SK-N-SH (cell line): Measurements from ENCODE around the gene SHANK1. TPM values are rescaled to one million over a fixed set of nuclear protein-coding genes. Genes with fewer than 3 reads are reported as not detected.
A peak's percentile ranks its signal among the peaks of the same experiment; 100 is the strongest.

Experiments used
- CTCF ChIA-PET: fragments of 300-600, 350-600 bp; formaldehyde crosslinking; extraction: SDS; loops from one replicate; lab custom pipeline; 2021; lab: Yijun Ruan, JAX
- POLR2A ChIA-PET: fragments of 350-600 bp; sonication (Branson Sonifier 250); formaldehyde crosslinking; extraction: SDS; loops from one replicate; lab custom pipeline; 2020; ENCODE audit warnings: antibody characterized with exemption, inconsistent platforms; lab: Yijun Ruan, JAX
- DNase-seq: peaks from one replicate; pipeline ENCODE4 v3.0.0; 2012
- H2AFZ ChIP-seq: fragments of 200-600 bp; sonication (generic); 2 replicates; pipeline ENCODE4 v1.8.1; 2016; ENCODE audit warnings: antibody characterized with exemption, mild to moderate bottlenecking, low read depth
- H3F3A ChIP-seq: fragments of 200-600 bp; sonication (generic); replicated peaks from 2 replicates; pipeline ENCODE3; 2016; ENCODE audit warnings: antibody characterized with exemption, mild to moderate bottlenecking; ENCODE audit not compliant: insufficient read depth
- H3K27ac ChIP-seq, 2 experiments: fragments of 200-500 bp in 1 of 2; fragments of 200-600 bp in 1 of 2; sonication (Bioruptor generic) in 1 of 2; sonication (generic), shearing (Covaris generic) in 1 of 2; 2 replicates each; pipeline versions ENCODE4 v1.5.1 to v1.6.1; 2014 to 2016; ENCODE audit warnings: low read depth in 2 of 2, inconsistent platforms in 1 of 2, low read length in 1 of 2, mild to moderate bottlenecking in 1 of 2, mixed read lengths in 1 of 2
- H3K27me3 ChIP-seq: fragments of 200-600 bp; sonication (generic), shearing (Covaris generic); 2 replicates; pipeline ENCODE4 v1.6.1; 2016; ENCODE audit warnings: mixed run types; ENCODE audit not compliant: insufficient read depth
- H3K36me3 ChIP-seq, 2 experiments: fragments of 200-500 bp in 1 of 2; fragments of 200-600 bp in 1 of 2; sonication (Bioruptor generic) in 1 of 2; sonication (generic) in 1 of 2; replicated peaks in 1 of 2; 2 replicates each; pipeline versions ENCODE3 to v1.5.1; 2014 to 2016; ENCODE audit warnings: low read length in 1 of 2, mild to moderate bottlenecking in 1 of 2; ENCODE audit not compliant: insufficient read depth in 2 of 2, control insufficient read depth in 1 of 2
- H3K4me1 ChIP-seq, 2 experiments: fragments of 200-500 bp in 1 of 2; fragments of 200-600 bp in 1 of 2; sonication (Bioruptor generic) in 1 of 2; sonication (generic), shearing (Covaris generic) in 1 of 2; 2 replicates each; pipeline versions ENCODE4 v1.5.1 to v1.6.1; 2014 to 2016; ENCODE audit warnings: low read depth in 1 of 2, low read length in 1 of 2, mixed run types in 1 of 2; ENCODE audit not compliant: insufficient read depth in 2 of 2, control insufficient read depth in 1 of 2
- H3K4me2 ChIP-seq: fragments of 200-600 bp; sonication (generic), shearing (Covaris generic); 2 replicates; pipeline ENCODE4 v1.6.1; 2017; ENCODE audit warnings: mixed run types
- H3K4me3 ChIP-seq, 2 experiments: fragments of 200-500 bp in 1 of 2; fragments of 200-600 bp in 1 of 2; sonication (Bioruptor generic) in 1 of 2; sonication (generic), shearing (Covaris generic) in 1 of 2; 2 replicates each; pipeline versions ENCODE4 v1.5.1 to v1.8.1; 2014 to 2016; ENCODE audit warnings: low read depth in 2 of 2, inconsistent platforms in 1 of 2, low read length in 1 of 2, mild to moderate bottlenecking in 1 of 2, mixed read lengths in 1 of 2, moderate library complexity in 1 of 2
- H3K79me2 ChIP-seq: fragments of 200-600 bp; sonication (generic); 2 replicates; pipeline ENCODE4 v1.8.1; 2017; ENCODE audit warnings: mild to moderate bottlenecking; ENCODE audit not compliant: insufficient read depth
- H3K9ac ChIP-seq: fragments of 200-600 bp; sonication (generic); 2 replicates; pipeline ENCODE4 v1.6.1; 2017; ENCODE audit warnings: mixed run types
- H3K9me2 ChIP-seq: fragments of 200-600 bp; sonication (generic); 2 replicates; pipeline ENCODE4 v1.6.1; 2017; ENCODE audit warnings: mixed run types
- H3K9me3 ChIP-seq: fragments of 200-600 bp; sonication (generic); 2 replicates; pipeline ENCODE4 v1.6.1; 2017; ENCODE audit warnings: mixed run types, mild to moderate bottlenecking, moderate library complexity
- H4K20me1 ChIP-seq: fragments of 200-600 bp; sonication (generic); 2 replicates; pipeline ENCODE4 v1.6.1; 2017; ENCODE audit warnings: mild to moderate bottlenecking, mixed run types; ENCODE audit not compliant: insufficient read depth
- CHD2 ChIP-seq: fragments of 150-350 bp; IDR thresholded peaks from 2 replicates; pipeline ENCODE4 v1.6.1; 2018; ENCODE audit warnings: low read length; ENCODE audit not compliant: partially characterized antibody
- FOXJ3 ChIP-seq: sonication (generic); formaldehyde crosslinking; IDR thresholded peaks from 2 replicates; pipeline ENCODE4 v1.5.1; 2020; ENCODE audit warnings: mild to moderate bottlenecking, missing genetic modification reagents
- GABPA ChIP-seq: IDR thresholded peaks from 2 replicates; pipeline ENCODE4 v1.4.0; 2012; ENCODE audit warnings: low read depth, mild to moderate bottlenecking
- MEF2A ChIP-seq: IDR thresholded peaks from 2 replicates; pipeline ENCODE4 v1.4.0; 2012; ENCODE audit warnings: low read depth, borderline replicate concordance
- NRF1 ChIP-seq: IDR thresholded peaks from 2 replicates; pipeline ENCODE4 v1.6.1; 2012; ENCODE audit warnings: low read depth, mild to moderate bottlenecking, low read length
- POLR2AphosphoS5 ChIP-seq: IDR thresholded peaks from 2 replicates; pipeline ENCODE4 v1.6.1; 2012; ENCODE audit warnings: low read depth, low read length
- RAD21 ChIP-seq: IDR thresholded peaks from 2 replicates; pipeline ENCODE4 v1.6.1; 2012; ENCODE audit warnings: mild to moderate bottlenecking, low read length
- RXRA ChIP-seq: IDR thresholded peaks from 2 replicates; pipeline ENCODE4 v1.4.0; 2012; ENCODE audit warnings: low read depth, mild to moderate bottlenecking, borderline replicate concordance
- SIN3A ChIP-seq: IDR thresholded peaks from 2 replicates; pipeline ENCODE4 v1.6.1; 2012; ENCODE audit warnings: low read depth, mild to moderate bottlenecking, low read length, moderate library complexity, borderline replicate concordance
- SMC3 ChIP-seq: IDR thresholded peaks from 2 replicates; pipeline ENCODE4 v1.6.1; 2012; ENCODE audit warnings: low read depth, low read length, improper control_type of control experiment
- TAF1 ChIP-seq: IDR thresholded peaks from 2 replicates; pipeline ENCODE4 v1.6.1; 2012; ENCODE audit warnings: low read depth, mild to moderate bottlenecking, low read length, moderate library complexity, borderline replicate concordance
- YY1 ChIP-seq: IDR thresholded peaks from 2 replicates; pipeline ENCODE4 v1.4.0; 2012; ENCODE audit warnings: low read depth, mild to moderate bottlenecking
- WGBS: methylation state at CpG from one replicate; pipeline ENCODE4 v1.1.6; 2017; ENCODE audit warnings: low lambda C conversion rate; 5-methylcytosine and 5-hydroxymethylcytosine counted together
- polyA plus RNA-seq, 3 experiments: library from polyadenylated mRNA; depleted of rRNA; stranded (reverse); fragments of >200 nt; gene quantifications; 2 replicates each; pipeline ENCODE4 v1.2.3, GENCODE V29; 2012
- TF ChIP-seq, protein P1 (sequence below): IDR thresholded peaks from 2 replicates; pipeline ENCODE4 v1.4.0; 2012; ENCODE audit warnings: low read depth, borderline replicate concordance
- TF ChIP-seq, protein P2 (sequence below): fragments of 150-350 bp; IDR thresholded peaks from 2 replicates; pipeline ENCODE4 v1.6.1; 2016; ENCODE audit warnings: mild to moderate bottlenecking, low read depth, low read length
- TF ChIP-seq, protein P3 (sequence below): fragments of 200-600 bp; sonication (generic); IDR thresholded peaks from 2 replicates; pipeline ENCODE4 v1.6.1; 2017; ENCODE audit warnings: antibody characterized with exemption, mild to moderate bottlenecking, moderate library complexity

The SHANK1 gene
- polyA plus RNA-seq, 1 of the 3 experiments (the other 2 are of a cell fraction) = 0.28 TPM

DNA sequence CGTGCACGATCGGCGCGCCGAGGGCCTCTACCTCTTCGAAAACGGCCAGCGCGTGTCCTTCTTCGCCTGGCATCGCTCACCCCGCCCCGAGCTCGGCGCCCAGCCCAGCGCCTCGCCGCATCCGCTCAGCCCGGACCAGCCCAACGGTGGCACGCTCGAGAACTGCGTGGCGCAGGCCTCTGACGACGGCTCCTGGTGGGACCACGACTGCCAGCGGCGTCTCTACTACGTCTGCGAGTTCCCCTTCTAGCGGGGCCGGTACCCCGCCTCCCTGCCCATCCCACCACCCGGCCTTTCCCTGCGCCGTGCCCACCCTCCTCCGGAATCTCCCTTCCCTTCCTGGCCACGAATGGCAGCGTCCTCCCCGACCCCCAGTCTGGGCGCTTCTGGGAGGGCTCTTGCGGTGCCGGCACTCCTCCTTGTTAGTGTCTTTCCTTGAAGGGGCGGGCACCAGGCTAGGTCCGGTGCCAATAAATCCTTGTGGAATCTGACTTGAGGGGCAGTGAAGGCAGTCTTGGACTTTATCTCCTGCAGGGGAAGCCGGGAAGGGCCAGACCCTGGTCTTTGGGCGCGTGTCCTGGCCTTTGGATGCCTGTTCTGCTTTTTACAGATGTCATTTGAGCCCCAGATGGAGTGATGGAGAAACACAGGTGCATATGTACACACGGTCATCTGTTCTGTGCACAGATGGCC lies 5.8 kb upstream of the SHANK1 start (continued):
- TF ChIP-seq SIN3A = no peak; the same call in 1 of the 2 replicates
- TF ChIP-seq TAF1 = no peak
- 0 out of 2 replicates have a peak, but pooled peaks have one; percentile 10 for TF ChIP-seq GABPA

DNA sequence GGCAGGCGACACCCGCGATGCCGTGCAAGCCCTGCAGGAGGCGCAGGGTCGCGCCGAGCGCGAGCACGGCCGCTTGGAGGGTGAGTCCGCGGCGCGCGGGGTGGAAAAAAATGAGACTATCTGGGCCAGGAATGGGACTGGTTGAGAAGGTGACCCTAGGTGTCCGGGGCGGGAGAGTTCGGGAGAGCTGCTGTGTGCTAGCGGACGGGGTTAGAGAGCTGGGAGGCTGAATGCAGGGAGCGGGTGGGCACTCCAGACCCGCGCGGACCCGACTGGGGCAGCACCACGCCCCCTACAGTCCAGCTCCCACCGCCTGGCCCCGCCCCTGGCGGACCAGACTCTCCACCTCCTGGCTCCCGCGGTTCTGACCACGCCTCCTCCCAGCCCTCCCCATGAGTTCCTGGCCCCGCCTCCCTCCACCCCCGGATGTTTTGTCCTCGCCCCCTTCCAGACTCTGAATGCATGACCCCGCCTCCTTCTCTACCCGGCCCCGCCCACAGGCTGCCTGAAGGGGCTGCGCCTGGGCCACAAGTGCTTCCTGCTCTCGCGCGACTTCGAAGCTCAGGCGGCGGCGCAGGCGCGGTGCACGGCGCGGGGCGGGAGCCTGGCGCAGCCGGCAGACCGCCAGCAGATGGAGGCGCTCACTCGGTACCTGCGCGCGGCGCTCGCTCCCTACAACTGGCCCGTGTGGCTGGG lies 5.1 kb upstream of the SHANK1 start:
- Histone ChIP-seq H4K20me1 (no peaks in the 10 kb centered on the region), H3K4me2 (peak overlapping the region; percentile 99), H3K27ac (peak overlapping the region; percentile 46 to 86; a peak in 3 of 4 replicates), H3K9ac (peak overlapping the region; percentile 88), H3F3A (peaks cover 3% of the 10 kb centered on the region), H3K4me3 (peak overlapping the region; percentile 62 to 83), H3K36me3 (no peaks in the 10 kb centered on the region), H3K79me2 (peaks cover 13% of the 10 kb centered on the region), H3K4me1 (peaks cover 0 to 21% of the 10 kb centered on the region in 2 experiments; a peak in 2 of 4 replicates), H3K27me3 (no peaks in the 10 kb centered on the region), H3K9me2 (no peaks in the 10 kb centered on the region), H3K9me3 (no peaks in the 10 kb centered on the region)
- CTCF ChIA-PET = interaction anchor here (0.6 to 6.4 kb wide), 30 partner anchors 9 to 283 kb away, joined by 3 to 113 read pairs (median 5); no protein-coding TSS in a partner anchor
- POLR2A ChIA-PET = interaction anchor here (0.9 to 1.4 kb wide), 4 partner anchors 15 to 80 kb away, joined by 3 to 6 read pairs (median 4); no protein-coding TSS in a partner anchor
- under 1% methylated on average over 28 of the region's 65 CpGs for WGBS
- DNase-seq = peak; percentile 100
- TF ChIP-seq RAD21 = peak; percentile 55
- TF ChIP-seq YY1 = no peak
- peak; percentile 99 for TF ChIP-seq CHD2
- TF ChIP-seq, protein P1, sequence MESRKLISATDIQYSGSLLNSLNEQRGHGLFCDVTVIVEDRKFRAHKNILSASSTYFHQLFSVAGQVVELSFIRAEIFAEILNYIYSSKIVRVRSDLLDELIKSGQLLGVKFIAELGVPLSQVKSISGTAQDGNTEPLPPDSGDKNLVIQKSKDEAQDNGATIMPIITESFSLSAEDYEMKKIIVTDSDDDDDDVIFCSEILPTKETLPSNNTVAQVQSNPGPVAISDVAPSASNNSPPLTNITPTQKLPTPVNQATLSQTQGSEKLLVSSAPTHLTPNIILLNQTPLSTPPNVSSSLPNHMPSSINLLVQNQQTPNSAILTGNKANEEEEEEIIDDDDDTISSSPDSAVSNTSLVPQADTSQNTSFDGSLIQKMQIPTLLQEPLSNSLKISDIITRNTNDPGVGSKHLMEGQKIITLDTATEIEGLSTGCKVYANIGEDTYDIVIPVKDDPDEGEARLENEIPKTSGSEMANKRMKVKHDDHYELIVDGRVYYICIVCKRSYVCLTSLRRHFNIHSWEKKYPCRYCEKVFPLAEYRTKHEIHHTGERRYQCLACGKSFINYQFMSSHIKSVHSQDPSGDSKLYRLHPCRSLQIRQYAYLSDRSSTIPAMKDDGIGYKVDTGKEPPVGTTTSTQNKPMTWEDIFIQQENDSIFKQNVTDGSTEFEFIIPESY = peak; percentile 96
- no peak for TF ChIP-seq RXRA
- peak; percentile 84 for TF ChIP-seq POLR2AphosphoS5
- peak; percentile 91 for TF ChIP-seq NRF1
- no peak for TF ChIP-seq MEF2A
- TF ChIP-seq, protein P2, sequence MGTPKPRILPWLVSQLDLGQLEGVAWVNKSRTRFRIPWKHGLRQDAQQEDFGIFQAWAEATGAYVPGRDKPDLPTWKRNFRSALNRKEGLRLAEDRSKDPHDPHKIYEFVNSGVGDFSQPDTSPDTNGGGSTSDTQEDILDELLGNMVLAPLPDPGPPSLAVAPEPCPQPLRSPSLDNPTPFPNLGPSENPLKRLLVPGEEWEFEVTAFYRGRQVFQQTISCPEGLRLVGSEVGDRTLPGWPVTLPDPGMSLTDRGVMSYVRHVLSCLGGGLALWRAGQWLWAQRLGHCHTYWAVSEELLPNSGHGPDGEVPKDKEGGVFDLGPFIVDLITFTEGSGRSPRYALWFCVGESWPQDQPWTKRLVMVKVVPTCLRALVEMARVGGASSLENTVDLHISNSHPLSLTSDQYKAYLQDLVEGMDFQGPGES = no peak
- no peak for TF ChIP-seq FOXJ3 (CRISPR knock-in tag)
- TF ChIP-seq TAF1 = peak; percentile 42; the same call in 1 of the 2 replicates
- TF ChIP-seq SMC3 = peak; percentile 73
- 0 out of 2 replicates have a peak, but pooled peaks have one; percentile 19 for TF ChIP-seq GABPA
- TF ChIP-seq, protein P3, sequence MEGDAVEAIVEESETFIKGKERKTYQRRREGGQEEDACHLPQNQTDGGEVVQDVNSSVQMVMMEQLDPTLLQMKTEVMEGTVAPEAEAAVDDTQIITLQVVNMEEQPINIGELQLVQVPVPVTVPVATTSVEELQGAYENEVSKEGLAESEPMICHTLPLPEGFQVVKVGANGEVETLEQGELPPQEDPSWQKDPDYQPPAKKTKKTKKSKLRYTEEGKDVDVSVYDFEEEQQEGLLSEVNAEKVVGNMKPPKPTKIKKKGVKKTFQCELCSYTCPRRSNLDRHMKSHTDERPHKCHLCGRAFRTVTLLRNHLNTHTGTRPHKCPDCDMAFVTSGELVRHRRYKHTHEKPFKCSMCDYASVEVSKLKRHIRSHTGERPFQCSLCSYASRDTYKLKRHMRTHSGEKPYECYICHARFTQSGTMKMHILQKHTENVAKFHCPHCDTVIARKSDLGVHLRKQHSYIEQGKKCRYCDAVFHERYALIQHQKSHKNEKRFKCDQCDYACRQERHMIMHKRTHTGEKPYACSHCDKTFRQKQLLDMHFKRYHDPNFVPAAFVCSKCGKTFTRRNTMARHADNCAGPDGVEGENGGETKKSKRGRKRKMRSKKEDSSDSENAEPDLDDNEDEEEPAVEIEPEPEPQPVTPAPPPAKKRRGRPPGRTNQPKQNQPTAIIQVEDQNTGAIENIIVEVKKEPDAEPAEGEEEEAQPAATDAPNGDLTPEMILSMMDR = peak; percentile 83
- TF ChIP-seq, all 33 proteins: peak for 9
- H2AFZ ChIP-seq = peak overlapping the region; percentile 85
